Thymus (tissue), 11 donors: ENCODE measurements around the gene TPPP2. TPM values are rescaled to one million over a fixed set of nuclear protein-coding genes. Genes with fewer than 3 reads are reported as not detected.

Experiments
- DNase-seq, 9 donors: peaks; one replicate each; pipeline ENCODE4 v3.0.0-alpha.2; 2013; ENCODE audit warnings: low spot score in 9 of 9, low read depth in 6 of 9, missing footprints in 1 of 9
- H3K27ac ChIP-seq, 2 donors: one replicate each; pipeline ENCODE4 v1.5.1; 2013; ENCODE audit warnings: control low read depth in 1 of 2, low read depth in 1 of 2, low read length in 1 of 2, mild to moderate bottlenecking in 1 of 2, moderate library complexity in 1 of 2
- H3K27me3 ChIP-seq, 2 donors: one replicate each; pipeline ENCODE4 v1.5.1; 2013; ENCODE audit warnings: low read length in 1 of 2; ENCODE audit not compliant: control insufficient read depth in 2 of 2, insufficient read depth in 1 of 2
- H3K36me3 ChIP-seq, 2 donors: one replicate each; pipeline ENCODE4 v1.5.1; 2013; ENCODE audit warnings: low read length in 1 of 2, mild to moderate bottlenecking in 1 of 2, moderate library complexity in 1 of 2; ENCODE audit not compliant: control insufficient read depth in 2 of 2, insufficient read depth in 2 of 2
- H3K4me1 ChIP-seq, 2 donors: one replicate each; pipeline ENCODE4 v1.5.1; 2013; ENCODE audit warnings: low read length in 2 of 2; ENCODE audit not compliant: control insufficient read depth in 2 of 2, insufficient read depth in 2 of 2
- H3K4me3 ChIP-seq, 2 donors: one replicate each; pipeline ENCODE4 v1.5.1; 2013; ENCODE audit warnings: low read length in 2 of 2, control low read depth in 1 of 2, mild to moderate bottlenecking in 1 of 2
- H3K9me3 ChIP-seq, 2 donors: one replicate each; pipeline ENCODE4 v1.5.1; 2013; ENCODE audit warnings: low read length in 1 of 2, mild to moderate bottlenecking in 1 of 2; ENCODE audit not compliant: control insufficient read depth in 2 of 2, insufficient read depth in 1 of 2
- WGBS: extraction: QIAGEN DNeasy Blood & Tissue Kit; methylation state at CpG from one replicate; pipeline ENCODE4 v1.1.7; 2013; 5-methylcytosine and 5-hydroxymethylcytosine counted together
- polyA plus RNA-seq: library from polyadenylated mRNA; stranded (reverse); fragments of 200-250 nt; gene quantifications from one replicate; pipeline ENCODE4 v1.2.3, GENCODE V29; 2013
- total RNA-seq: library from RNA; stranded (reverse); fragments of 120-200 nt; gene quantifications from one replicate; pipeline ENCODE4 v1.2.4, GENCODE V29; 2013
- donor health status: healthy.

Gene TPPP2
- total and polyA plus RNA-seq, 2 donors = 0.30 TPM; not detected in 1

DNA sequence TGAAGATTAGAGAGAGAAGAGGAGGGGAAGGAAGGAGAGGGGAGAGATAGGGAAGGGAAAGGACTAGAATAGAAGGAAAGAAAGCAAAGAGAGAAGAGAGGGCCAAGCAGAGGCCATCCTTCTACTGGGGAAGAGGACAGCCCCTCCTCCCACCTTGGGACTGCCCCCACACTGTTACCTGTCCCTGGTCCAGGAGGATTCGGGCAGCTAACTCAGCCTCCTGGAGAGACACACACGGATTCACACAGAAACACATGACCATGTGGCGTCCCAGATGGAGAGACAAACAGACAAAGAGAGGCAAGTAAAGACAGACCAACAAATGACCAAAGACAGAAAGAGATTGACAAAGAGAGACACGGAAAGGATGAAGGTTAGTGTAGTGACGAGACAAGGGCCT is 7.3 kb upstream of the TPPP2 start:
- 97% methylated on average over 5 of the region's 5 CpGs for WGBS
- Histone ChIP-seq H3K27ac (no peak overlapping the region), H3K36me3 (no peaks in the 10 kb centered on the region), H3K4me3 (no peak overlapping the region), H3K27me3 (peaks cover 17 to 71% of the 10 kb centered on the region in 2 donors), H3K4me1 (peaks cover 7 to 15% of the 10 kb centered on the region in 2 donors), H3K9me3 (no peaks in the 10 kb centered on the region)
- DNase-seq = no peak

DNA sequence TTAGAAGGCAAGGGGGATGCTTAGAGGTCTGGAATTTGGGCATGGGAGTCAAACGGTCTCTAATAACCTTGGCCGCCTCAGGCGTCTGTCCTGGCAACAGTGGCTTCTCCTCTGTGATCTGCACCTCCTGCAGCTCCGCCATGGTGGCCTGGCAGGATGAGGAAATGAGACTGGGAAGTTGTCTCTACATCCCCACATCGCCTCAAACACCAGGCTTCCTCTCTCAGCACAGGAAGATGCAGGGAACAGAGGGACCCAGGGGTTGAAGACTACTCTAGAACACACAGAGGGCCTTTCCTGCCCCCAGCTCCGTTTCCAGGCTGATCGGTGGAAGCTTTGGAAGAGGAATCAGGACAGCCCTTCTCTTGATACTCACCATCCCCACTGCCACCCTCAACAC is 6.8 kb upstream of the TPPP2 start:
- Histone ChIP-seq H3K9me3 (no peaks in the 10 kb centered on the region), H3K4me1 (peaks cover 7 to 15% of the 10 kb centered on the region in 2 donors), H3K4me3 (no peak overlapping the region), H3K36me3 (no peaks in the 10 kb centered on the region), H3K27ac (no peak overlapping the region), H3K27me3 (peaks cover 17 to 69% of the 10 kb centered on the region in 2 donors)
- no peak for DNase-seq
- WGBS = 77% methylated on average over 7 of the region's 7 CpGs

DNA sequence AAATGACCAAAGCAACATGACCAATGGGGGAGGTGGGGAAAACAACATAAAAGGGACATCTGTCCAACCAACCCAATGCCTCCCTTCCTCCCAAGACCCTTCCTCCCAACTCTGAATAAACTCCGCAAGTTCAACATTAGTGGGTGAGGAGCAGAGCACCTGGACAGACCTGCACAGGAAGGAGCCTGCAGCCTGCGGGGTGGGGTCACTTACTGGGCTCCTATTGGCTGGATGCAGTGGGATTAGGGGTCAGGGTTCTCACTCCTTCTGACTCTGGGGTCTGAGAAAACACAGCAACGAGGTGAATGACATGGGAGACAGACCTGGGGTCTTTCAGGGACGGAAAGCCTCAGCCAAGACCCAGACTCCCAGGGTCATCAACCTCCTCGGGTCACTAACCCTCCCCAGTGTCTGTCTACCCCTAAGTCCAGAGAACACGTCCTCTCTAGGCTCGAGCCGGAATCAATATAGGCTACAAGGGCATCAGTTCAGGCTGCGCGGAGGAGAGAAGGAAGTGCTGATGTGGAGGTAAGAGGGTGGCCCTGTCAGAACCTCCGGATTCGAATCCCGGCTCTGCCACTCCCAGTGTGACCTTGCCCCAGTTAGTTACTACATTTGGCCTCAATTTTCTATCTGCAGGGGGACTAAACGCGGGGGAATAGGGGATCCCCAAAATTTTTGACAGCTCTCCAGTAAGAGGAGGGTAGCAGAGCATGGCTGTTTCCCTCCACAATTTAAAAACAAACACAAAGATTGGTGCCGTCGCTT is 6.0 kb upstream of the TPPP2 start:
- Histone ChIP-seq H3K9me3 (no peaks in the 10 kb centered on the region), H3K4me3 (peak overlapping the region; percentile 55 to 68), H3K4me1 (peaks cover 7 to 15% of the 10 kb centered on the region in 2 donors), H3K27ac (no peak overlapping the region), H3K27me3 (peaks cover 17 to 64% of the 10 kb centered on the region in 2 donors), H3K36me3 (no peaks in the 10 kb centered on the region)
- DNase-seq = no peak
- WGBS = 36% methylated on average over 17 of the region's 17 CpGs

DNA sequence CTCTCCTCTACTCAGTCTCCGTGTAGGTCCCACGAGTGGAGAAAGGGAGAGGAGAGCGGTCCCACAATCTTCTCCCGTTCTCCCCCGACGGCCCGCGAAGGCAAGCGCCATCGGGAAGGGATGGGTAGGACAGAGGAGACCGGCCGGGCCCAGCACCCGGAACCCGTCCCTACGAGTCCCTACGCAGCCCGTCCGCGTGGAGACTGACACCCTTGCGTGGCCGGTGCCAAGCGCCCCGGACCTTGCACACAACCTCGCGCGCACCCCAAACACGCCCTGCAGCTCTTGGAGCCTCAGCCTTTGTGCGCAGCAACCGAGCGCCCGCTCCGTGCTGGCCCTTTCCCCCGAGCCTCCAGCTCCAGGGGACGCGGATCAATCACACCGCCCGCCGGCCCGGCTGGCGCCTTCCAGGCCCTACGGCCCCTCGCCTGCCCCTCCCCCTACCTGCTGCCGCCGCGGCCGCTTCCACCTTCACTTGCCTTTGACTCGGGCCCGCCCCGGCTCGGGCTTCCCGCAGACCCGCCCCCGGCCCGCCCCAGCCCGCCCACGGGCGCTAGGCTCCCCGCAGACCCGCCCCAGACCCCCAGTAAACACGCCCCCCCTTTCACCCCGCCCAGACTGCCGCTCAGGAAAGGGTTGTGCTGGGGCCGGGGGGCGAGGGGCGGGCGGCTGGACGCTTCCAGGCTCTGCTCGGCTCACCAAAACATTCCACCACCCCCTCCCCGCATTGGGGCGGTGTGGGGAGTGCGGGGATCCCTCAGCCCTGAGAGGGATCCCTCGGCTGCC is 5.2 kb upstream of the TPPP2 start, which contains the start of gene NDRG2:
Gene NDRG2, minus strand, starts transcription at position 477 of the 786 bp plus-strand sequence. CDS start 1,746 bp downstream, outside the sequence.
- no peaks in the 10 kb centered on the region for H3K9me3 ChIP-seq
- peaks cover 17 to 64% of the 10 kb centered on the region in 2 donors for H3K27me3 ChIP-seq
- H3K36me3 ChIP-seq = no peaks in the 10 kb centered on the region
- H3K4me1 ChIP-seq = peaks cover 7 to 15% of the 10 kb centered on the region in 2 donors
- WGBS = 1% methylated on average over 72 of the region's 72 CpGs
- H3K27ac ChIP-seq = peak within 1 kb of the TSS in 1 of 2 donors; percentile 9
- peak within 1 kb of the TSS; percentile 55 to 68 for H3K4me3 ChIP-seq
- DNase-seq = peak in 7 of 9 donors; percentile 32 to 86 (median 70)

DNA sequence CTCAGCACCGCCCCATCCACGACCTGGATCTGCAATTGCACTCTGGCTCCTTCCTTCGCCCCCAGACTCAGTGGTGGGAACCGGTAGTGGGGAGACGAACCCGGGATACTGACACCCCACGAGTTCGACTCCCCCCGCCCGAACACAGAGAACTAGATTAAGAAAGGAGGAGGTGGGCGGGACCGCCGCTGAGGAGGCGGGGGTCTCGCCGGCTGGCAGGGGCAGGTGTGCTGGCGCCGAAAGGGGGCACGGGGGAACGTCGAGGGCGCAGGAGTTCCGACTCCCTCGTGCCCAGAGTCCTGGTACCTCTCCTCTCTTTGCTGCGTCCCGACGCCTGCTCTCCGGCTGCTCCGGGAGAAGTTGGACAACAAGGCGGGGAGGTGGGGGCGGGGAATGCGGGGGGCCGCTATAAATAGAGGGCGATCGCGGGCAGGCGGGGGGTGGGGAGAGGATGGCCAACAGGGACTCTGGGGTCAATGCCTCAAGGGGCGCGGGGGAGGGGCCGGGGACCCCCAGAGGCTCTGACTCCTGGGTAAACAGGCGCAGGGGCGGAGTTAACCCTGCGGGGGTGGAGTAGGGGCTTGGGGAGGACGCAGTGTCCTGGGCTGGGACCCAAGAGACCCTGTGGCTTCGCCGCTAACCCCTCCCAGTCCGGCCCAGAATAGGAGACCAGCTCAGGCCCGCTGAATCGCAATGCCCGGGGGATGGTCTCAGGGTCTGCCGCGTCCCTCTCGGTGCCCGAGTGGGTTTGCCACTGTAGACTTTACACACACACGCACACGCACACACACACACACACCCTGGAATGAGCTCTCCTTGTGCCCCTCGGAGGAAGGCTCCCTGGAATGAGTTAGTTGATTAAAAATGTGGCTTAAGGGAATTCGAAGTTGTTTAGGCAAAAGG is 4.4 kb upstream of the TPPP2 start:
- Histone ChIP-seq H3K27me3 (peaks cover 17 to 59% of the 10 kb centered on the region in 2 donors), H3K27ac (peak overlapping the region in 1 of 2 donors; percentile 9), H3K4me3 (peak overlapping the region; percentile 43 to 68), H3K36me3 (no peaks in the 10 kb centered on the region), H3K9me3 (no peaks in the 10 kb centered on the region), H3K4me1 (peaks cover 7 to 15% of the 10 kb centered on the region in 2 donors)
- WGBS = 19% methylated on average over 58 of the region's 58 CpGs
- DNase-seq = peak in 3 of 9 donors; percentile 18 to 52 (median 28)

DNA sequence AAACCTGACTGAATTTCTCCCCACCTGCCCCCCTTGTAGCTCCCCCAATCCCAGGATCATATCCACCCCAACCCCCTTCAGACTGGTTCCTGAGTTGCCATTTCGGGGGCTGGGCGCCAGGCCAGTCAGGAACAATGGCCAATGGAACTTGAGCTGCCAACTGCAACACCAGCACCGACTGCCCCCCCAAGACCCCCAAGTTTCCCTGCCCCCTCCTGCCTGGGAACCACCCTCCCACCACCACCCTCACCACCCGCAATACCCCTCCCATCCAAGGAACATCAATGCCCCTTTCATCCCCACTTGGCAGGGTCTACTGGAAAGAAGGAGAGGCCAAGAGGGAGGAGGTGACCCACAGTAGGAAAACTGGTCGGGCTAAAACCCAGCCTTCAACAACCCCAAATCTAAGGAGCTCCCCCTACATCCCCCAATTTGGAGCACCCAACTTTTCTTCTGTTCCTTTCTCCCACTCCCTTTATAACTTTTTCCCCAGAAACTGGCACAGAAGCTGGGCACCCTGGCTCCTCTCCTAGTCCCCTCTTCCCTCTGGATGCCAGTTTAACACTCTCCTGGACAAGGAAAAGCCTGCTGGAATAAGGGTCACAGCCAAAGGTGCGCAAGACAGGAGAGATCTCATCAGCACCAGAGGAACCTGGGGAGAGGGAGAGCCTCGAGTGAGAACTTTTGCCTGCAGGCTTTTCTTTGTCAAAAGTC is 3.6 kb upstream of the TPPP2 start:
- Histone ChIP-seq H3K4me1 (peaks cover 7 to 15% of the 10 kb centered on the region in 2 donors), H3K4me3 (no peak overlapping the region)
- DNase-seq = no peak

DNA sequence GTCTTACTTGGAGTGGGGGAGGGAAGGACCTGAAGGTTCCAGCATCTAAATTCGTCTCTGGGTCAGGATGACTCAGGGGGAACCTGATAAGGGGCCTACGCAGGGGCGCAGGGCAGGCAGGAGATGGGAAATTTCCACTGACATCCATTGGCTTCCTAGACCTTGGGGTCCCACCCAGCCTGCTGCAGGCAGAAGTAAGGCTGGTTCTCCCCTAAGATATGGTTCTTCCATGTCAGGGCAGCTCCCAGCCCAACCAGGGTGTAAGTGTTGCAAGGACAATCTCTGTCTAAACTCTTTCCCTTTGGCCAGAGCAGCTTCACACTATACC is 3.1 kb upstream of the TPPP2 start:
- Histone ChIP-seq H3K27ac (no peak overlapping the region), H3K4me3 (no peak overlapping the region), H3K27me3 (peaks cover 19 to 52% of the 10 kb centered on the region in 2 donors), H3K4me1 (peaks cover 7 to 15% of the 10 kb centered on the region in 2 donors), H3K9me3 (no peaks in the 10 kb centered on the region), H3K36me3 (no peaks in the 10 kb centered on the region)
- DNase-seq = no peak
- 78% methylated on average over 3 of the region's 3 CpGs for WGBS

More for the DNA sequence above, 3.6 kb upstream of the TPPP2 start:
- 86% methylated on average over 7 of the region's 7 CpGs for WGBS
- H3K36me3 ChIP-seq = no peaks in the 10 kb centered on the region
- H3K27me3 ChIP-seq = peaks cover 19 to 55% of the 10 kb centered on the region in 2 donors
- H3K27ac ChIP-seq = peak overlapping the region in 1 of 2 donors; percentile 9
- no peaks in the 10 kb centered on the region for H3K9me3 ChIP-seq

DNA sequence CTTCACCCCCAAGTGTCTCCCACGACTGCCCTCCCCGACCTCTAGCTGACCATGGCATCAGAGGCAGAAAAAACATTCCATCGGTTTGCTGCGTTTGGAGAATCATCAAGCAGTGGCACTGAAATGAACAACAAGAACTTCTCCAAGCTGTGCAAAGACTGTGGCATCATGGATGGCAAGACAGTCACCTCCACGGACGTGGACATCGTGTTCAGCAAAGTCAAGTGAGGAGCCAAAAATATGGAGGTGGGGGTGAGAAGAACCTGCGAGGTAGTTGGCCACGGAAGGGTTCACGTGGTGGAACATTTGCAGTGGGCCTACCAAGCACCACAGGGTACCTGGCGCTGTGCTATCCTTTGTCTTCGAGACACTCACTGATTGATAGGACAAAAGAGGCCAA is 514 bp downstream of the TPPP2 start:
- H3K27me3 ChIP-seq = peaks cover 7 to 18% of the 10 kb centered on the region in 2 donors
- WGBS = 96% methylated on average over 12 of the region's 12 CpGs
- H3K36me3 ChIP-seq = no peaks in the 10 kb centered on the region
- no peak for DNase-seq
- H3K9me3 ChIP-seq = no peaks in the 10 kb centered on the region
- H3K4me1 ChIP-seq = peaks cover 0 to under 1% of the 10 kb centered on the region in 2 donors
- no peak overlapping the region for H3K27ac ChIP-seq
- no peak overlapping the region for H3K4me3 ChIP-seq
